K562 (cell line): Measurements from ENCODE around the gene MZB1.

Source experiments
- ATF3 ChIP-seq, 2 experiments: fragments of 450-650 bp in 1 of 2; sonication (generic) in 1 of 2; formaldehyde crosslinking in 1 of 2; IDR thresholded peaks in 1 of 2; conservative IDR thresholded peaks in 1 of 2; 2 replicates each; pipeline versions ENCODE4 v1.6.1 to v1.8.1; 2016 to 2023; ENCODE audit warnings: mild to moderate bottlenecking in 2 of 2, moderate library complexity in 2 of 2, inconsistent platforms in 1 of 2, missing genetic modification reagents in 1 of 2
- BRF1 ChIP-seq: IDR thresholded peaks from 3 replicates; pipeline ENCODE4 v1.6.1; 2011; ENCODE audit warnings: borderline replicate concordance, mild to moderate bottlenecking; ENCODE audit not compliant: insufficient read length; ENCODE audit errors: extremely low read depth
- KDM4B ChIP-seq, 2 experiments: fragments of 450-650 bp in 1 of 2; sonication (generic) in 1 of 2; IDR thresholded peaks; 2 replicates each; pipeline ENCODE4 v1.6.1; 2016 to 2017; ENCODE audit warnings: borderline replicate concordance in 2 of 2, antibody characterized with exemption in 1 of 2, low read depth in 1 of 2, mild to moderate bottlenecking in 1 of 2
- MED1 ChIP-seq: sonication (generic); formaldehyde crosslinking; IDR thresholded peaks from 2 replicates; pipeline ENCODE4 v1.8.1; 2023; ENCODE audit warnings: missing genetic modification reagents, borderline replicate concordance
- MEF2A ChIP-seq: IDR thresholded peaks from 2 replicates; pipeline ENCODE4 v1.6.1; 2011; ENCODE audit warnings: low read depth, mild to moderate bottlenecking, low read length, moderate library complexity; ENCODE audit not compliant: control insufficient read depth
- POLR2AphosphoS5 ChIP-seq: IDR thresholded peaks from 2 replicates; pipeline ENCODE4 v1.6.1; 2011; ENCODE audit warnings: mild to moderate bottlenecking, low read depth, low read length, moderate library complexity; ENCODE audit not compliant: control insufficient read depth, insufficient read depth
- RNF2 ChIP-seq: sonication (generic); IDR thresholded peaks from 2 replicates; pipeline ENCODE4 v1.6.1; 2016
- SRSF3 ChIP-seq: fragments of 200-400 bp; formaldehyde crosslinking; IDR thresholded peaks from 2 replicates; pipeline ENCODE4 v1.6.1; 2016; ENCODE audit warnings: mild to moderate bottlenecking, low read length, moderate library complexity; ENCODE audit not compliant: insufficient read depth
- STAT5B ChIP-seq: fragments of 250-450 bp; sonication (Bioruptor Pico); IDR thresholded peaks from 2 replicates; pipeline ENCODE4 v1.8.0; 2021; ENCODE audit warnings: mild to moderate bottlenecking, inconsistent platforms
- ZNF609 ChIP-seq: sonication (generic); formaldehyde crosslinking; IDR thresholded peaks from 2 replicates; pipeline ENCODE4 v1.8.1; 2023; ENCODE audit warnings: missing genetic modification reagents, mild to moderate bottlenecking, borderline replicate concordance
- TF ChIP-seq, protein P1 (sequence below), 3 experiments: IDR thresholded peaks in 2 of 3; conservative IDR thresholded peaks in 1 of 3; 2 replicates each; pipeline ENCODE4 v1.5.1; 2011 to 2012; ENCODE audit warnings: low read length in 3 of 3, mild to moderate bottlenecking in 3 of 3, control low read depth in 2 of 3, improper control_type of control experiment in 1 of 3, inconsistent platforms in 1 of 3, low read depth in 1 of 3, mixed read lengths in 1 of 3, moderate library complexity in 1 of 3; ENCODE audit not compliant: insufficient read depth in 2 of 3

DNA sequence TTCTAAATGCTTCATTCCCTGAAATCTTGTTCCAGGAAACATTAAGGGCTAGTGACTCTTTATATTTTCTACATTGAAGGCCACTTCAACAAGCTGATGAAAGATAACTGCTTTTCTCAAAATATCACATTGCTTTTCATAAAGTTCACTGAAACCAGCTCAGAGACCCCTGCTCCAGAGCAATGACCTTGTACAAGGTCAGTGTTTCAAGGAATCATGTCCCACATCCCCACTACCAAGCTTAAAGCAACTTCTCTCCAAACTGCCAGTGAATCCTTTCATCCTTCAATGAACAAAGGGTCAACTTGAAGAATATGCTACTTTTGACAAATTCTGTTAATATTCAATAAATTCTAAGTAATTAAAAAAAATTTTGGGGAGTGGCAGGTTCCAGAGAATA lies 26.2 kb upstream of the MZB1 start:
- TF ChIP-seq, protein P1, sequence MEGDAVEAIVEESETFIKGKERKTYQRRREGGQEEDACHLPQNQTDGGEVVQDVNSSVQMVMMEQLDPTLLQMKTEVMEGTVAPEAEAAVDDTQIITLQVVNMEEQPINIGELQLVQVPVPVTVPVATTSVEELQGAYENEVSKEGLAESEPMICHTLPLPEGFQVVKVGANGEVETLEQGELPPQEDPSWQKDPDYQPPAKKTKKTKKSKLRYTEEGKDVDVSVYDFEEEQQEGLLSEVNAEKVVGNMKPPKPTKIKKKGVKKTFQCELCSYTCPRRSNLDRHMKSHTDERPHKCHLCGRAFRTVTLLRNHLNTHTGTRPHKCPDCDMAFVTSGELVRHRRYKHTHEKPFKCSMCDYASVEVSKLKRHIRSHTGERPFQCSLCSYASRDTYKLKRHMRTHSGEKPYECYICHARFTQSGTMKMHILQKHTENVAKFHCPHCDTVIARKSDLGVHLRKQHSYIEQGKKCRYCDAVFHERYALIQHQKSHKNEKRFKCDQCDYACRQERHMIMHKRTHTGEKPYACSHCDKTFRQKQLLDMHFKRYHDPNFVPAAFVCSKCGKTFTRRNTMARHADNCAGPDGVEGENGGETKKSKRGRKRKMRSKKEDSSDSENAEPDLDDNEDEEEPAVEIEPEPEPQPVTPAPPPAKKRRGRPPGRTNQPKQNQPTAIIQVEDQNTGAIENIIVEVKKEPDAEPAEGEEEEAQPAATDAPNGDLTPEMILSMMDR (IDR thresholded peaks at IDR 0.05 in 2 of 3, conservative IDR thresholded peaks at IDR 0.05 in 1 of 3; ENCODE audit: insufficient read depth in 2 of 3, low read depth in 1 of 3, low read length in 3 of 3): no peak
- TF ChIP-seq ATF3 (IDR thresholded peaks at IDR 0.05): no peak
- no peak for TF ChIP-seq ATF3 (CRISPR knock-in tag; conservative IDR thresholded peaks at IDR 0.05)
- no peak for TF ChIP-seq BRF1
- TF ChIP-seq RNF2: no peak
- no peak for TF ChIP-seq MED1 (CRISPR knock-in tag)
- no peak for TF ChIP-seq KDM4B (IDR thresholded peaks at IDR 0.05; ENCODE audit: borderline replicate concordance in 2 of 2, low read depth in 1 of 2)
- TF ChIP-seq MEF2A: no peak
- TF ChIP-seq ZNF609 (CRISPR knock-in tag): no peak
- TF ChIP-seq POLR2AphosphoS5: no peak
- TF ChIP-seq STAT5B (CRISPR knock-in tag): no peak
- no peak for TF ChIP-seq SRSF3
